SK-N-SH treated with all-trans-retinoic acid at 6 μM for 48 hours (cell line): Measurements from ENCODE around the gene BPGM.
A peak's percentile ranks its signal among the peaks of the same experiment; 100 is the strongest.

Source experiments
- ATAC-seq: fragments of 200-7000 bp; cut with Tn5 transposase; 3 replicates; pipeline ENCODE4 v1.9.1; 2020; ENCODE audit warnings: mild to moderate bottlenecking, moderate library complexity
- ARNTL ChIP-seq: fragments of 450-650 bp; formaldehyde crosslinking; IDR thresholded peaks from 2 replicates; pipeline ENCODE4 v1.5.0; 2020; ENCODE audit warnings: low read depth, mild to moderate bottlenecking, moderate library complexity, borderline replicate concordance
- BACH2 ChIP-seq: fragments of 250-450 bp; sonication (Bioruptor Pico); IDR thresholded peaks from 2 replicates; pipeline ENCODE4 v1.9.0; 2021; ENCODE audit warnings: mild to moderate bottlenecking, borderline replicate concordance
- CSDC2 ChIP-seq: fragments of 250-450 bp; sonication (Bioruptor Pico); IDR thresholded peaks from 2 replicates; pipeline ENCODE4 v1.5.0; 2020; ENCODE audit warnings: mild to moderate bottlenecking, moderate library complexity
- ESRRG ChIP-seq: fragments of 250-450 bp; sonication (Bioruptor Pico); IDR thresholded peaks from 2 replicates; pipeline ENCODE4 v1.6.1; 2021; ENCODE audit warnings: mild to moderate bottlenecking
- ISL1 ChIP-seq: fragments of 250-450 bp; sonication (Bioruptor Pico); IDR thresholded peaks from 2 replicates; pipeline ENCODE4 v2.1.2; 2022; ENCODE audit warnings: mild to moderate bottlenecking, moderate library complexity
- OSR1 ChIP-seq: fragments of 250-450 bp; sonication (Bioruptor Pico); IDR thresholded peaks from 2 replicates; pipeline ENCODE4 v1.8.0; 2022; ENCODE audit warnings: moderate library complexity, mild to moderate bottlenecking, inconsistent platforms
- PPARA ChIP-seq: fragments of 250-450 bp; sonication (Bioruptor Pico); IDR thresholded peaks from 2 replicates; pipeline ENCODE4 v1.5.0; 2020; ENCODE audit warnings: mild to moderate bottlenecking, borderline replicate concordance
- RARB ChIP-seq: fragments of 250-450 bp; sonication (Bioruptor Pico); IDR thresholded peaks from 2 replicates; pipeline ENCODE4 v1.8.0; 2021; ENCODE audit warnings: mild to moderate bottlenecking, moderate library complexity
- TCF4 ChIP-seq: fragments of 250-450 bp; sonication (Bioruptor Pico); IDR thresholded peaks from 2 replicates; pipeline ENCODE4 v1.8.0; 2021; ENCODE audit warnings: mild to moderate bottlenecking, moderate library complexity, borderline replicate concordance
- TOX ChIP-seq: fragments of 250-450 bp; sonication (Bioruptor Pico); IDR thresholded peaks from 2 replicates; pipeline ENCODE4 v1.8.0; 2021; ENCODE audit warnings: mild to moderate bottlenecking, moderate library complexity, borderline replicate concordance
- ZC3H10 ChIP-seq: fragments of 250-450 bp; sonication (Bioruptor Pico); IDR thresholded peaks from 2 replicates; pipeline ENCODE4 v1.5.1; 2021; ENCODE audit warnings: mild to moderate bottlenecking, moderate library complexity
- ZFP3 ChIP-seq: fragments of 250-450 bp; sonication (Bioruptor Pico); IDR thresholded peaks from 2 replicates; pipeline ENCODE4 v1.5.0; 2020; ENCODE audit warnings: mild to moderate bottlenecking, moderate library complexity
- ZFP30 ChIP-seq: fragments of 450-650 bp; formaldehyde crosslinking; IDR thresholded peaks from 2 replicates; pipeline ENCODE4 v1.5.0; 2022; ENCODE audit warnings: mild to moderate bottlenecking, moderate library complexity
- ZNF565 ChIP-seq: fragments of 450-650 bp; formaldehyde crosslinking; conservative IDR thresholded peaks from 2 replicates; pipeline ENCODE4 v1.5.0; 2020; ENCODE audit warnings: low read depth, mild to moderate bottlenecking, moderate library complexity
- ZNF70 ChIP-seq: fragments of 450-650 bp; formaldehyde crosslinking; IDR thresholded peaks from 2 replicates; pipeline ENCODE4 v1.5.0; 2020; ENCODE audit warnings: mild to moderate bottlenecking, moderate library complexity
- ZNF8 ChIP-seq: fragments of 450-650 bp; formaldehyde crosslinking; IDR thresholded peaks from 2 replicates; pipeline ENCODE4 v1.5.0; 2020; ENCODE audit warnings: mild to moderate bottlenecking, moderate library complexity
- TF ChIP-seq, protein P1 (sequence below): fragments of 250-450 bp; sonication (Bioruptor Pico); IDR thresholded peaks from 2 replicates; pipeline ENCODE4 v1.5.1; 2021; ENCODE audit warnings: mild to moderate bottlenecking, moderate library complexity
- TF ChIP-seq, protein P2 (sequence below): fragments of 250-450 bp; sonication (Bioruptor Pico); IDR thresholded peaks from 2 replicates; pipeline ENCODE4 v1.8.0; 2020; ENCODE audit warnings: mild to moderate bottlenecking, moderate library complexity, borderline replicate concordance
- TF ChIP-seq, protein P3 (sequence below): fragments of 250-450 bp; sonication (Bioruptor Pico); IDR thresholded peaks from 2 replicates; pipeline ENCODE4 v1.5.1; 2020; ENCODE audit warnings: low read depth, mild to moderate bottlenecking, moderate library complexity
- TF ChIP-seq, protein P4 (sequence below): fragments of 250-450 bp; sonication (Bioruptor Pico); IDR thresholded peaks from 2 replicates; pipeline ENCODE4 v1.8.0; 2021; ENCODE audit warnings: low read depth, mild to moderate bottlenecking, moderate library complexity, borderline replicate concordance
- TF ChIP-seq, protein P5 (sequence below): fragments of 250-450 bp; sonication (Bioruptor Pico); IDR thresholded peaks from 2 replicates; pipeline ENCODE4 v1.5.0; 2020; ENCODE audit warnings: mild to moderate bottlenecking, moderate library complexity

Gene BPGM

DNA sequence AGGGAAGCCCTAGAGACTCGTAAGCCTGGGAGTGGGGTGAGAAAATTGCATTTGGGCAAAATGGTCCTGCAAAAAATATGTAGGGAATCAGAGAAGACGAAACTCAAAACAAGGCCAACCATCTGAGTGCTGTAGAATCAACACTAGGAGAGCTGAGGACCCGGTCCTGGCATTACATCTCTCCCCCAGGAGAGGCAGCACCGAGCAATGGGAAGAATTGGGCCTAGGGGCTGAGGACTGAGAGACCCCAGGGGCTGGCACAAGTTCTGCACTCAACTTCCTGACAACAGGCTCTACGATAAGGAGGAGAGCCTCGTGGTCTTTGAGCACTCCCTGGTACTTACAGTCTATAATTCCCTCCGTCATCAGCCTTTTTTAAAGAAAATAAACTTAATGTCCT lies 47.6 kb downstream of the BPGM start:
- ATAC-seq: no peak
- TF ChIP-seq OSR1 (CRISPR knock-in tag): no peak

DNA sequence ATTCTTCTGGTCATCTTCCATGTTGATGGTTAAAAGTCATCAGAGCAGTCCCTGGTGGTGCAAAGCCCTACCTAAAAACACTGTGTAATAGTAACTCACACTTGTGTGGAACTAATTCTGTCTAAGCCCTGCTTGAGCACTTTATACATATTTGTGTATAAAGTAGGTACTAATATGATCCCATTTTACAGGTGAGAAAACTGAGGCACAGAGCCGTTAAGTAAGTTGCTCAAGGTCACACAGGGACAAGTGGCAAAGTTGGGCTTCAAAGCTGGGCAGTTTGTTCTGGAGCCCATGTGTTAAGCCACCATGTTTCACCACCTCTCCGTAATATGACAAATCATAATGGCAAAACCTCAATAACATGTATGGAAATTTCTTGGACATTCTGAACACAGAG lies 48.1 kb downstream of the BPGM start:
- no peak for TF ChIP-seq TOX (CRISPR knock-in tag)
- TF ChIP-seq RARB (CRISPR knock-in tag): no peak
- no peak for TF ChIP-seq TCF4 (CRISPR knock-in tag)
- no peak for TF ChIP-seq ZNF8 (CRISPR knock-in tag)
- TF ChIP-seq, protein P1, sequence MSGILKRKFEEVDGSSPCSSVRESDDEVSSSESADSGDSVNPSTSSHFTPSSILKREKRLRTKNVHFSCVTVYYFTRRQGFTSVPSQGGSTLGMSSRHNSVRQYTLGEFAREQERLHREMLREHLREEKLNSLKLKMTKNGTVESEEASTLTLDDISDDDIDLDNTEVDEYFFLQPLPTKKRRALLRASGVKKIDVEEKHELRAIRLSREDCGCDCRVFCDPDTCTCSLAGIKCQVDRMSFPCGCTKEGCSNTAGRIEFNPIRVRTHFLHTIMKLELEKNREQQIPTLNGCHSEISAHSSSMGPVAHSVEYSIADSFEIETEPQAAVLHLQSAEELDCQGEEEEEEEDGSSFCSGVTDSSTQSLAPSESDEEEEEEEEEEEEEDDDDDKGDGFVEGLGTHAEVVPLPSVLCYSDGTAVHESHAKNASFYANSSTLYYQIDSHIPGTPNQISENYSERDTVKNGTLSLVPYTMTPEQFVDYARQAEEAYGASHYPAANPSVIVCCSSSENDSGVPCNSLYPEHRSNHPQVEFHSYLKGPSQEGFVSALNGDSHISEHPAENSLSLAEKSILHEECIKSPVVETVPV (CRISPR knock-in tag): no peak
- TF ChIP-seq, protein P2, sequence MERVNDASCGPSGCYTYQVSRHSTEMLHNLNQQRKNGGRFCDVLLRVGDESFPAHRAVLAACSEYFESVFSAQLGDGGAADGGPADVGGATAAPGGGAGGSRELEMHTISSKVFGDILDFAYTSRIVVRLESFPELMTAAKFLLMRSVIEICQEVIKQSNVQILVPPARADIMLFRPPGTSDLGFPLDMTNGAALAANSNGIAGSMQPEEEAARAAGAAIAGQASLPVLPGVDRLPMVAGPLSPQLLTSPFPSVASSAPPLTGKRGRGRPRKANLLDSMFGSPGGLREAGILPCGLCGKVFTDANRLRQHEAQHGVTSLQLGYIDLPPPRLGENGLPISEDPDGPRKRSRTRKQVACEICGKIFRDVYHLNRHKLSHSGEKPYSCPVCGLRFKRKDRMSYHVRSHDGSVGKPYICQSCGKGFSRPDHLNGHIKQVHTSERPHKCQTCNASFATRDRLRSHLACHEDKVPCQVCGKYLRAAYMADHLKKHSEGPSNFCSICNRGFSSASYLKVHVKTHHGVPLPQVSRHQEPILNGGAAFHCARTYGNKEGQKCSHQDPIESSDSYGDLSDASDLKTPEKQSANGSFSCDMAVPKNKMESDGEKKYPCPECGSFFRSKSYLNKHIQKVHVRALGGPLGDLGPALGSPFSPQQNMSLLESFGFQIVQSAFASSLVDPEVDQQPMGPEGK (CRISPR knock-in tag): no peak
- TF ChIP-seq CSDC2 (CRISPR knock-in tag): no peak
- TF ChIP-seq, protein P3, sequence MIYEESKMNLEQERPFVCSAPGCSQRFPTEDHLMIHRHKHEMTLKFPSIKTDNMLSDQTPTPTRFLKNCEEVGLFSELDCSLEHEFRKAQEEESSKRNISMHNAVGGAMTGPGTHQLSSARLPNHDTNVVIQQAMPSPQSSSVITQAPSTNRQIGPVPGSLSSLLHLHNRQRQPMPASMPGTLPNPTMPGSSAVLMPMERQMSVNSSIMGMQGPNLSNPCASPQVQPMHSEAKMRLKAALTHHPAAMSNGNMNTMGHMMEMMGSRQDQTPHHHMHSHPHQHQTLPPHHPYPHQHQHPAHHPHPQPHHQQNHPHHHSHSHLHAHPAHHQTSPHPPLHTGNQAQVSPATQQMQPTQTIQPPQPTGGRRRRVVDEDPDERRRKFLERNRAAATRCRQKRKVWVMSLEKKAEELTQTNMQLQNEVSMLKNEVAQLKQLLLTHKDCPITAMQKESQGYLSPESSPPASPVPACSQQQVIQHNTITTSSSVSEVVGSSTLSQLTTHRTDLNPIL: no peak
- no peak for TF ChIP-seq OSR1 (CRISPR knock-in tag)
- TF ChIP-seq PPARA: no peak
- TF ChIP-seq BACH2 (CRISPR knock-in tag): no peak
- TF ChIP-seq ZFP3 (CRISPR knock-in tag): no peak
- ATAC-seq: no peak

DNA sequence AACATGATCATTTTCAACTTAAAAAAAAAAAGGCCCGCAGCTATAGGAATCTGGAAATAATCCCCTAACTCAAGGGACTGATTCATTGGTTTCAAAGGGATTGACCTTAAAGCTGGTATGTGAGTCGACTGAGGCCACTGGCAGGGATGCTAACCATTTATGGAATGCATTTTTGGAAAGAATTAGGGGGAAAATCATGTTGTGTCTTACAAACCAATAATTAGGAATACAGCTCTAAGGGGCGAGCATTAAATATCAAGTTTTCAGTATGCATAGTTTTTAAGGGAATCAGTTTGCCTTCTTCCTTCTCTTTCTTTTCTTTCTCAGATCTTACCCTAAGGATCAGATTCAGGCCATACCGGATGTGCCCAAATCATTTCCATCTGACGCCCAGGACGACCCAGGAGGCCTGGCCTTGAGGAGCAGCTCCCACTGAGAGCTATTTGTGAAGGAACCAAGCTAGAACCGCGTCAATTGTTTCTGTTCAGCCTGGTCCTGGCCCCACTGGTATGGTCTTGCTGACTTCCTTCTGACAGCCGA lies 48.7 kb downstream of the BPGM start:
- TF ChIP-seq ZFP3 (CRISPR knock-in tag) (no peak), ZFP30 (CRISPR knock-in tag) (no peak), ZNF8 (CRISPR knock-in tag) (no peak), ESRRG (no peak), ISL1 (CRISPR knock-in tag) (no peak), OSR1 (CRISPR knock-in tag) (no peak), RARB (CRISPR knock-in tag) (no peak), BACH2 (CRISPR knock-in tag) (no peak), ZC3H10 (CRISPR knock-in tag) (no peak), PPARA (no peak), TOX (CRISPR knock-in tag) (no peak), CSDC2 (CRISPR knock-in tag) (no peak), ZNF70 (no peak), ARNTL (CRISPR knock-in tag) (no peak), ZNF565 (CRISPR knock-in tag) (no peak)
- TF ChIP-seq, protein P3: no peak
- TF ChIP-seq, protein P4, sequence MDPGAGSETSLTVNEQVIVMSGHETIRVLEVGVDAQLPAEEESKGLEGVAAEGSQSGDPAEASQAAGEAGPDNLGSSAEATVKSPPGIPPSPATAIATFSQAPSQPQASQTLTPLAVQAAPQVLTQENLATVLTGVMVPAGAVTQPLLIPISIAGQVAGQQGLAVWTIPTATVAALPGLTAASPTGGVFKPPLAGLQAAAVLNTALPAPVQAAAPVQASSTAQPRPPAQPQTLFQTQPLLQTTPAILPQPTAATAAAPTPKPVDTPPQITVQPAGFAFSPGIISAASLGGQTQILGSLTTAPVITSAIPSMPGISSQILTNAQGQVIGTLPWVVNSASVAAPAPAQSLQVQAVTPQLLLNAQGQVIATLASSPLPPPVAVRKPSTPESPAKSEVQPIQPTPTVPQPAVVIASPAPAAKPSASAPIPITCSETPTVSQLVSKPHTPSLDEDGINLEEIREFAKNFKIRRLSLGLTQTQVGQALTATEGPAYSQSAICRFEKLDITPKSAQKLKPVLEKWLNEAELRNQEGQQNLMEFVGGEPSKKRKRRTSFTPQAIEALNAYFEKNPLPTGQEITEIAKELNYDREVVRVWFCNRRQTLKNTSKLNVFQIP (CRISPR knock-in tag): no peak
- TF ChIP-seq, protein P5, sequence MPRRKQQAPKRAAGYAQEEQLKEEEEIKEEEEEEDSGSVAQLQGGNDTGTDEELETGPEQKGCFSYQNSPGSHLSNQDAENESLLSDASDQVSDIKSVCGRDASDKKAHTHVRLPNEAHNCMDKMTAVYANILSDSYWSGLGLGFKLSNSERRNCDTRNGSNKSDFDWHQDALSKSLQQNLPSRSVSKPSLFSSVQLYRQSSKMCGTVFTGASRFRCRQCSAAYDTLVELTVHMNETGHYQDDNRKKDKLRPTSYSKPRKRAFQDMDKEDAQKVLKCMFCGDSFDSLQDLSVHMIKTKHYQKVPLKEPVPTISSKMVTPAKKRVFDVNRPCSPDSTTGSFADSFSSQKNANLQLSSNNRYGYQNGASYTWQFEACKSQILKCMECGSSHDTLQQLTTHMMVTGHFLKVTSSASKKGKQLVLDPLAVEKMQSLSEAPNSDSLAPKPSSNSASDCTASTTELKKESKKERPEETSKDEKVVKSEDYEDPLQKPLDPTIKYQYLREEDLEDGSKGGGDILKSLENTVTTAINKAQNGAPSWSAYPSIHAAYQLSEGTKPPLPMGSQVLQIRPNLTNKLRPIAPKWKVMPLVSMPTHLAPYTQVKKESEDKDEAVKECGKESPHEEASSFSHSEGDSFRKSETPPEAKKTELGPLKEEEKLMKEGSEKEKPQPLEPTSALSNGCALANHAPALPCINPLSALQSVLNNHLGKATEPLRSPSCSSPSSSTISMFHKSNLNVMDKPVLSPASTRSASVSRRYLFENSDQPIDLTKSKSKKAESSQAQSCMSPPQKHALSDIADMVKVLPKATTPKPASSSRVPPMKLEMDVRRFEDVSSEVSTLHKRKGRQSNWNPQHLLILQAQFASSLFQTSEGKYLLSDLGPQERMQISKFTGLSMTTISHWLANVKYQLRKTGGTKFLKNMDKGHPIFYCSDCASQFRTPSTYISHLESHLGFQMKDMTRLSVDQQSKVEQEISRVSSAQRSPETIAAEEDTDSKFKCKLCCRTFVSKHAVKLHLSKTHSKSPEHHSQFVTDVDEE (CRISPR knock-in tag): no peak
- TF ChIP-seq, protein P2 (CRISPR knock-in tag): no peak
- ATAC-seq: peak; percentile 60
